CD4-positive, alpha-beta memory T cell (primary cell): ENCODE results near the gene CRYAA. TPM values are rescaled to one million over a fixed set of nuclear protein-coding genes. Genes with fewer than 3 reads are reported as not detected.
"Not testable (repeated sequence)": the region's sequence is repeated elsewhere in the genome, so short reads cannot be mapped to it uniquely, and the experiment has no call there.

Experiments
- CTCF ChIA-PET: fragments of 350-600 bp; sonication (Branson Sonifier 250); formaldehyde crosslinking; loops from one replicate; lab custom pipeline; 2021; ENCODE audit warnings: inconsistent platforms; ENCODE audit not compliant: partially characterized antibody; lab: Charles Lee
- POLR2A ChIA-PET: fragments of 350-600 bp; sonication (Branson Sonifier 250); formaldehyde crosslinking; loops from one replicate; lab custom pipeline; 2021; ENCODE audit not compliant: partially characterized antibody; lab: Charles Lee
- DNase-seq, 5 donors: peaks; one replicate each; pipeline versions ENCODE4 v3.0.0 to v3.0.0-alpha.2; 2020 to 2022; ENCODE audit warnings: mixed read lengths in 1 of 5
- H3K27ac ChIP-seq: one replicate; pipeline ENCODE4 v1.7.0; 2013; ENCODE audit warnings: low read depth, low read length
- H3K27me3 ChIP-seq: 2 replicates; pipeline ENCODE4 v1.7.0; 2013; ENCODE audit warnings: mild to moderate bottlenecking, low read length, moderate library complexity; ENCODE audit not compliant: insufficient read depth
- H3K36me3 ChIP-seq: 2 replicates; pipeline ENCODE4 v1.7.0; 2013; ENCODE audit warnings: mild to moderate bottlenecking, low read length, moderate library complexity; ENCODE audit not compliant: insufficient read depth
- H3K4me1 ChIP-seq: 2 replicates; pipeline ENCODE4 v1.7.0; 2013; ENCODE audit warnings: mild to moderate bottlenecking, low read length, moderate library complexity; ENCODE audit not compliant: insufficient read depth
- H3K4me3 ChIP-seq, 2 donors: one replicate each; pipeline ENCODE4 v1.7.0; 2013; ENCODE audit warnings: low read length in 2 of 2, mild to moderate bottlenecking in 1 of 2
- H3K9me3 ChIP-seq, 2 donors: one replicate each; pipeline ENCODE4 v1.7.0; 2013; ENCODE audit warnings: low read length in 2 of 2, control low read depth in 1 of 2; ENCODE audit not compliant: control insufficient read depth in 1 of 2
- H3K27ac Mint-ChIP-seq, 7 donors: one replicate each; pipeline ENCODE4 v1.8.0; 2020 to 2021; ENCODE audit warnings: mixed read lengths in 7 of 7, mild to moderate bottlenecking in 6 of 7, inconsistent platforms in 3 of 7, moderate library complexity in 3 of 7
- H3K27me3 Mint-ChIP-seq, 2 donors: one replicate each; pipeline ENCODE4 v1.8.0; 2020 to 2021; ENCODE audit warnings: mixed read lengths in 2 of 2
- H3K36me3 Mint-ChIP-seq, 2 donors: one replicate each; pipeline ENCODE4 v1.8.0; 2020 to 2021; ENCODE audit warnings: mixed read lengths in 2 of 2, inconsistent platforms in 1 of 2, mild to moderate bottlenecking in 1 of 2
- H3K4me1 Mint-ChIP-seq, 4 donors: one replicate each; pipeline ENCODE4 v1.8.0; 2020 to 2021; ENCODE audit warnings: mixed read lengths in 4 of 4, mild to moderate bottlenecking in 1 of 4
- H3K4me3 Mint-ChIP-seq, 8 donors: one replicate each; pipeline ENCODE4 v1.8.0; 2020 to 2021; ENCODE audit warnings: mixed read lengths in 8 of 8, mild to moderate bottlenecking in 7 of 8, moderate library complexity in 6 of 8, inconsistent platforms in 3 of 8
- H3K9me3 Mint-ChIP-seq, 8 donors: one replicate each; pipeline ENCODE4 v1.8.0; 2020 to 2021; ENCODE audit warnings: mixed read lengths in 8 of 8, mild to moderate bottlenecking in 5 of 8, inconsistent platforms in 3 of 8, moderate library complexity in 1 of 8
- intact Hi-C: fragments of 100-400 bp; cut with micrococcal nuclease; formaldehyde crosslinking; loops from one replicate; pipeline ENCODE4 v1.15.1; 2023
- polyA plus RNA-seq, 2 donors: library from polyadenylated mRNA; unstranded; fragments of 300-500 nt; fragmentation: Illumina TruSeq; gene quantifications; one replicate each; pipeline ENCODE4 v1.2.3, GENCODE V29; 2021
- total RNA-seq, 2 experiments: library from RNA; stranded (reverse); gene quantifications; one replicate each; pipeline ENCODE4 v1.2.3, GENCODE V29; 2021

CRYAA gene
- total and polyA plus RNA-seq, 4 experiments from 2014 or later: not detected

- intact Hi-C loops, H3K9me3 ChIP-seq, H3K27ac Mint-ChIP-seq, H3K27me3 Mint-ChIP-seq, H3K27ac ChIP-seq, H3K4me1 ChIP-seq, H3K9me3 Mint-ChIP-seq, POLR2A ChIA-PET, H3K4me1 Mint-ChIP-seq, DNase-seq, H3K36me3 Mint-ChIP-seq, H3K27me3 ChIP-seq, H3K4me3 Mint-ChIP-seq, CTCF ChIA-PET, H3K4me3 ChIP-seq, H3K36me3 ChIP-seq: not testable (repeated sequence)
These were observed 15.2 kb upstream of the CRYAA start for GRCh38 chr21:43153601-43154000.

GRCh38 chr21:43159279-43160175 is 9.3 kb upstream of the CRYAA start:
- DNase-seq, H3K4me1 Mint-ChIP-seq, H3K27me3 Mint-ChIP-seq, H3K4me3 Mint-ChIP-seq, H3K9me3 Mint-ChIP-seq, H3K36me3 ChIP-seq, POLR2A ChIA-PET, intact Hi-C loops, H3K9me3 ChIP-seq, H3K36me3 Mint-ChIP-seq, H3K4me1 ChIP-seq, H3K27ac ChIP-seq, H3K27ac Mint-ChIP-seq, CTCF ChIA-PET, H3K27me3 ChIP-seq, H3K4me3 ChIP-seq: not testable (repeated sequence)

- H3K36me3 Mint-ChIP-seq, H3K4me1 Mint-ChIP-seq, intact Hi-C loops, DNase-seq, H3K27ac Mint-ChIP-seq, H3K4me1 ChIP-seq, H3K27me3 Mint-ChIP-seq, H3K27ac ChIP-seq, H3K9me3 ChIP-seq, H3K4me3 ChIP-seq, H3K36me3 ChIP-seq, POLR2A ChIA-PET, H3K4me3 Mint-ChIP-seq, H3K9me3 Mint-ChIP-seq, H3K27me3 ChIP-seq, CTCF ChIA-PET: not testable (repeated sequence)
These were observed 6.7 kb upstream of the CRYAA start for GRCh38 chr21:43161826-43162707.

- H3K4me3 Mint-ChIP-seq, intact Hi-C loops, H3K4me1 Mint-ChIP-seq, H3K4me1 ChIP-seq, DNase-seq, H3K4me3 ChIP-seq, H3K27ac Mint-ChIP-seq, H3K27me3 ChIP-seq, POLR2A ChIA-PET, H3K27ac ChIP-seq, CTCF ChIA-PET, H3K36me3 ChIP-seq, H3K9me3 ChIP-seq, H3K36me3 Mint-ChIP-seq, H3K9me3 Mint-ChIP-seq, H3K27me3 Mint-ChIP-seq: not testable (repeated sequence)
These were observed 6.1 kb upstream of the CRYAA start for GRCh38 chr21:43162708-43163205.

GRCh38 chr21:43164823-43165222 is 4.0 kb upstream of the CRYAA start:
- CTCF ChIA-PET, DNase-seq, H3K4me1 ChIP-seq, H3K27me3 Mint-ChIP-seq, H3K4me3 Mint-ChIP-seq, H3K9me3 Mint-ChIP-seq, H3K36me3 ChIP-seq, H3K27ac Mint-ChIP-seq, H3K27ac ChIP-seq, H3K9me3 ChIP-seq, H3K36me3 Mint-ChIP-seq, H3K4me1 Mint-ChIP-seq, H3K27me3 ChIP-seq, H3K4me3 ChIP-seq, POLR2A ChIA-PET, intact Hi-C loops: not testable (repeated sequence)

- H3K9me3 Mint-ChIP-seq, POLR2A ChIA-PET, DNase-seq, intact Hi-C loops, H3K4me1 ChIP-seq, CTCF ChIA-PET, H3K27ac Mint-ChIP-seq, H3K36me3 ChIP-seq, H3K27me3 ChIP-seq, H3K9me3 ChIP-seq, H3K4me1 Mint-ChIP-seq, H3K36me3 Mint-ChIP-seq, H3K4me3 ChIP-seq, H3K4me3 Mint-ChIP-seq, H3K27me3 Mint-ChIP-seq, H3K27ac ChIP-seq: not testable (repeated sequence)
These were observed 3.1 kb upstream of the CRYAA start for GRCh38 chr21:43165734-43166133.

GRCh38 chr21:43169230-43169886 is 550 bp downstream of the CRYAA start:
- H3K36me3 ChIP-seq, H3K9me3 Mint-ChIP-seq, H3K27ac Mint-ChIP-seq, H3K27me3 Mint-ChIP-seq, intact Hi-C loops, CTCF ChIA-PET, H3K36me3 Mint-ChIP-seq, POLR2A ChIA-PET, H3K4me1 Mint-ChIP-seq, H3K9me3 ChIP-seq, H3K4me3 Mint-ChIP-seq, H3K27ac ChIP-seq, H3K4me3 ChIP-seq, DNase-seq, H3K4me1 ChIP-seq, H3K27me3 ChIP-seq: not testable (repeated sequence)
